Body of pancreas (tissue), 4 donors: Measurements from ENCODE around the gene S100A14.

Source experiments
- POLR2A ChIP-seq, 3 donors: fragments of 450-650 bp; IDR thresholded peaks; one replicate each; pipeline ENCODE4 v1.6.1; 2016; ENCODE audit warnings: antibody characterized with exemption in 3 of 3, mild to moderate bottlenecking in 2 of 3
- TF ChIP-seq, protein P1 (sequence below), 7 experiments: fragments of 450-650 bp in 4 of 7; fragments of 200-600 bp in 3 of 7; sonication (generic) in 3 of 7; IDR thresholded peaks; one replicate each; pipeline ENCODE4 v1.5.1; 2016 to 2019; ENCODE audit warnings: antibody characterized with exemption in 7 of 7

GRCh38 chr1:153578936-153579335 is 37.2 kb downstream of the S100A14 start:
- TF ChIP-seq, protein P1, sequence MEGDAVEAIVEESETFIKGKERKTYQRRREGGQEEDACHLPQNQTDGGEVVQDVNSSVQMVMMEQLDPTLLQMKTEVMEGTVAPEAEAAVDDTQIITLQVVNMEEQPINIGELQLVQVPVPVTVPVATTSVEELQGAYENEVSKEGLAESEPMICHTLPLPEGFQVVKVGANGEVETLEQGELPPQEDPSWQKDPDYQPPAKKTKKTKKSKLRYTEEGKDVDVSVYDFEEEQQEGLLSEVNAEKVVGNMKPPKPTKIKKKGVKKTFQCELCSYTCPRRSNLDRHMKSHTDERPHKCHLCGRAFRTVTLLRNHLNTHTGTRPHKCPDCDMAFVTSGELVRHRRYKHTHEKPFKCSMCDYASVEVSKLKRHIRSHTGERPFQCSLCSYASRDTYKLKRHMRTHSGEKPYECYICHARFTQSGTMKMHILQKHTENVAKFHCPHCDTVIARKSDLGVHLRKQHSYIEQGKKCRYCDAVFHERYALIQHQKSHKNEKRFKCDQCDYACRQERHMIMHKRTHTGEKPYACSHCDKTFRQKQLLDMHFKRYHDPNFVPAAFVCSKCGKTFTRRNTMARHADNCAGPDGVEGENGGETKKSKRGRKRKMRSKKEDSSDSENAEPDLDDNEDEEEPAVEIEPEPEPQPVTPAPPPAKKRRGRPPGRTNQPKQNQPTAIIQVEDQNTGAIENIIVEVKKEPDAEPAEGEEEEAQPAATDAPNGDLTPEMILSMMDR (IDR thresholded peaks at IDR 0.05), result no peak
- TF ChIP-seq POLR2A (IDR thresholded peaks at IDR 0.05), result no peak
